ENCODE data around the gene ATP5F1B.

The ATP5F1B gene

DNA sequence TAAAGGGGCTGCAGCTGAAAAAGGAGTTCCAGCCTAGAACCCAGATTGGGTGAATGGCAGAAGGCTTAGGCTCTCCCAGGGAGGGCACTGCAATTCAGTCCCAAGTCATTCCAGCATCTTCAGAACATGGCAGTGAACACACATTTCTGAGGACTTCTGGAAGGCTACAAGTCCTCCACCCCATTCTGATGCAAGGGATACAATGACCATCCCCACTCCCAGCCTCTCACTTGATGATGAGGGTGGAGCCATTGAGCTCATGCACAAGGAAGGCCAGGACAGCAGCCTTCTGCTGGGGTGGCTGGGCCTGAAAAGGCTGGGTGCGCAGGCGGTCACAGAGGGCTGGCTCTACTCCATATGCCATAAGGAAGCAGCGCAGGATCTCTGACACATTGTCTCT is 41.4 kb downstream of the ATP5F1B start:
- ATAC-seq (ENCODE audit: insufficient read depth, low read depth) (no peak), DNase-seq (no peak)
- Histone ChIP-seq H3K4me3 (ENCODE audit: low read depth in 1 of 2, low read length in 2 of 2) (no peak overlapping the region), H3K9ac (ENCODE audit: low read depth, low read length) (no peak overlapping the region), H2AFZ (ENCODE audit: low read depth, low read length) (no peak overlapping the region), H3K4me2 (ENCODE audit: insufficient read depth, low read length) (no peak overlapping the region), H4K20me1 (ENCODE audit: insufficient read depth, low read length) (no peaks in the 10 kb centered on the region), H3K9me3 (ENCODE audit: insufficient read depth, low read length, severe bottlenecking) (no peaks in the 10 kb centered on the region), H3K79me2 (ENCODE audit: insufficient read depth, low read length) (no peaks in the 10 kb centered on the region), H3K27ac (ENCODE audit: low read length) (no peak overlapping the region), H3K27me3 (ENCODE audit: insufficient read depth, low read length, poor library complexity) (no peaks in the 10 kb centered on the region), H3K4me1 (ENCODE audit: insufficient read depth, low read length) (no peaks in the 10 kb centered on the region), H3K36me3 (ENCODE audit: insufficient read depth, low read length) (peaks cover 88% of the 10 kb centered on the region)
- no peak for TF ChIP-seq EZH2 (IDR thresholded peaks at IDR 0.05; ENCODE audit: borderline replicate concordance, low read depth, low read length, severe bottlenecking)
- TF ChIP-seq, protein P1, sequence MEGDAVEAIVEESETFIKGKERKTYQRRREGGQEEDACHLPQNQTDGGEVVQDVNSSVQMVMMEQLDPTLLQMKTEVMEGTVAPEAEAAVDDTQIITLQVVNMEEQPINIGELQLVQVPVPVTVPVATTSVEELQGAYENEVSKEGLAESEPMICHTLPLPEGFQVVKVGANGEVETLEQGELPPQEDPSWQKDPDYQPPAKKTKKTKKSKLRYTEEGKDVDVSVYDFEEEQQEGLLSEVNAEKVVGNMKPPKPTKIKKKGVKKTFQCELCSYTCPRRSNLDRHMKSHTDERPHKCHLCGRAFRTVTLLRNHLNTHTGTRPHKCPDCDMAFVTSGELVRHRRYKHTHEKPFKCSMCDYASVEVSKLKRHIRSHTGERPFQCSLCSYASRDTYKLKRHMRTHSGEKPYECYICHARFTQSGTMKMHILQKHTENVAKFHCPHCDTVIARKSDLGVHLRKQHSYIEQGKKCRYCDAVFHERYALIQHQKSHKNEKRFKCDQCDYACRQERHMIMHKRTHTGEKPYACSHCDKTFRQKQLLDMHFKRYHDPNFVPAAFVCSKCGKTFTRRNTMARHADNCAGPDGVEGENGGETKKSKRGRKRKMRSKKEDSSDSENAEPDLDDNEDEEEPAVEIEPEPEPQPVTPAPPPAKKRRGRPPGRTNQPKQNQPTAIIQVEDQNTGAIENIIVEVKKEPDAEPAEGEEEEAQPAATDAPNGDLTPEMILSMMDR (IDR thresholded peaks at IDR 0.05; ENCODE audit: borderline replicate concordance, extremely low read depth, low read length, poor library complexity, severe bottlenecking) = no peak

DNA sequence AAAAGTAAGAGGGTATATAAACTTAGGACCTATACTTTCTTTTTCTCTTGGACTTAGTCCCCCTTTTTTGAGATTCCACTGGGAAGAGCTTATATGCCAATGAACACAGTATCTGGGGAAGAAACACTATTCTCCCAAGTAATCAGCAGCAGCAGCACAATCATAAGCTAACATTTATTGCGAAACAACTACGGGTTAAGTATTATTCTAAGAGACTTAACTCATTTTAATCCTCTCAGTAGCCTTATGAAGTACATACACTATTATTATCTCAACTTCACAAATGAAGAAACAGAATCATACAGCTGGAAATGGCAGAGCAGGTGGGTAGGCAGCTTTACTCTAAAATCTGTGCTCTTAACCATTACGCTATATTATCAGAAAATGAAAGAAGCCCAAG is 43.5 kb downstream of the ATP5F1B start:
- H3K4me3 ChIP-seq (ENCODE audit: low read depth in 1 of 2, low read length in 2 of 2) = no peak overlapping the region
- H3K4me1 ChIP-seq (ENCODE audit: insufficient read depth, low read length) = no peaks in the 10 kb centered on the region
- H3K4me2 ChIP-seq (ENCODE audit: insufficient read depth, low read length) = no peak overlapping the region
- H2AFZ ChIP-seq (ENCODE audit: low read depth, low read length) = no peak overlapping the region
- ATAC-seq (ENCODE audit: insufficient read depth, low read depth) (no peak), DNase-seq (no peak)
- no peaks in the 10 kb centered on the region for H3K79me2 ChIP-seq (ENCODE audit: insufficient read depth, low read length)
- H3K27me3 ChIP-seq (ENCODE audit: insufficient read depth, low read length, poor library complexity) = no peaks in the 10 kb centered on the region
- H3K27ac ChIP-seq (ENCODE audit: low read length) = no peak overlapping the region
- H4K20me1 ChIP-seq (ENCODE audit: insufficient read depth, low read length) = no peaks in the 10 kb centered on the region
- H3K9me3 ChIP-seq (ENCODE audit: insufficient read depth, low read length, severe bottlenecking) = no peaks in the 10 kb centered on the region
- H3K36me3 ChIP-seq (ENCODE audit: insufficient read depth, low read length) = peaks cover 98% of the 10 kb centered on the region
- TF ChIP-seq, protein P1 (IDR thresholded peaks at IDR 0.05; ENCODE audit: borderline replicate concordance, extremely low read depth, low read length, poor library complexity, severe bottlenecking) = no peak
- TF ChIP-seq EZH2 (IDR thresholded peaks at IDR 0.05; ENCODE audit: borderline replicate concordance, low read depth, low read length, severe bottlenecking) = no peak
- no peak overlapping the region for H3K9ac ChIP-seq (ENCODE audit: low read depth, low read length)

DNA sequence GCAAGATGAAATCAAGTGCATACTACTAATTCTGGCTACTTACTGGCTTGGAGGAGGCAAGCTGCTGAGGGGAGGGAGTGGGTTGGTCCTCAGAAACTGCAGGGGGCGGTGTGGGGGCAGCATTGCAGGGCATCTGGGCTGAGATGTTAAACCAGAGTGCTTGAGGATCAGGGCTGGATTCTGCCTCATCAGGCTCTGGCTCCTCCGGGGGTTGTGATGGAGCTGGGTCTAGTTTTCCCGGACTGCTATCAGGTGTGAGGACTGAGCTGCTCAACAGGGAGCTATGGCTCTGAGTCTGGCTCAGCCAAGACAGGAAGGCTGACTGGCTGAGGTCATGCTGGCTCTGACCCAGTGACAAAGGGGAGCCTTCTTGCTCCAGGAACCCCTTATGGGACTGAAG is 44.3 kb downstream of the ATP5F1B start:
- H3K36me3 ChIP-seq (ENCODE audit: insufficient read depth, low read length) = peaks cover 98% of the 10 kb centered on the region
- no peak overlapping the region for H3K9ac ChIP-seq (ENCODE audit: low read depth, low read length)
- H3K4me1 ChIP-seq (ENCODE audit: insufficient read depth, low read length) = no peaks in the 10 kb centered on the region
- peak; percentile 48 for DNase-seq
- peak; percentile 67 for ATAC-seq (ENCODE audit: insufficient read depth, low read depth)
- no peak overlapping the region for H2AFZ ChIP-seq (ENCODE audit: low read depth, low read length)
- H3K4me2 ChIP-seq (ENCODE audit: insufficient read depth, low read length) = no peak overlapping the region
- no peak overlapping the region for H3K27ac ChIP-seq (ENCODE audit: low read length)
- no peaks in the 10 kb centered on the region for H3K79me2 ChIP-seq (ENCODE audit: insufficient read depth, low read length)
- no peaks in the 10 kb centered on the region for H3K9me3 ChIP-seq (ENCODE audit: insufficient read depth, low read length, severe bottlenecking)
- H3K27me3 ChIP-seq (ENCODE audit: insufficient read depth, low read length, poor library complexity) = no peaks in the 10 kb centered on the region
- no peak overlapping the region for H3K4me3 ChIP-seq (ENCODE audit: low read depth in 1 of 2, low read length in 2 of 2)
- TF ChIP-seq EZH2 (IDR thresholded peaks at IDR 0.05; ENCODE audit: borderline replicate concordance, low read depth, low read length, severe bottlenecking) = no peak
- TF ChIP-seq, protein P1 (IDR thresholded peaks at IDR 0.05; ENCODE audit: borderline replicate concordance, extremely low read depth, low read length, poor library complexity, severe bottlenecking) = peak; percentile 59
- H4K20me1 ChIP-seq (ENCODE audit: insufficient read depth, low read length) = no peaks in the 10 kb centered on the region

DNA sequence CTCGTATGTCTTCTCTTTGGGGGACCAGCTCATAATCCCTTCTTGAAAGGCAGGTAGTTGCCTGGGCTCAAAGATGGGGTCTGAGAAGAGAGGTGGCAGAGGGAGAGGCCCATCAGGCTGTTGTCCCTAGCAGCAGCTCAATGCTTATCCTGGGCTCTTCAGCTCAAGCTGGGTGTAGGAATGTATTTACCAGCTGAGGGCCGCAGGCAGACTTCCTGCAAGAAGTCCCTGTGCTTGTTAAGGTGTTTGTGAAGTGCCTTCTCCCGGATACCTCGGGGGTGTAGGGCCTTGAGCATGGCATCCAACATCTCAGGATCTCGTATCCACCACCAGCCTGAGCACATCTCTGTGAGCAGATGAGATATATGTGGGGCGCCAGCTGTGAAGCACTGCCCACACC is 45.0 kb downstream of the ATP5F1B start:
- DNase-seq = no peak

More for the DNA sequence above, 45.0 kb downstream of the ATP5F1B start:
- H4K20me1 ChIP-seq (ENCODE audit: insufficient read depth, low read length) = no peaks in the 10 kb centered on the region
- no peak overlapping the region for H3K27ac ChIP-seq (ENCODE audit: low read length)
- H2AFZ ChIP-seq (ENCODE audit: low read depth, low read length) = no peak overlapping the region
- no peaks in the 10 kb centered on the region for H3K27me3 ChIP-seq (ENCODE audit: insufficient read depth, low read length, poor library complexity)
- no peak overlapping the region for H3K9ac ChIP-seq (ENCODE audit: low read depth, low read length)
- ATAC-seq (ENCODE audit: insufficient read depth, low read depth) = no peak
- H3K9me3 ChIP-seq (ENCODE audit: insufficient read depth, low read length, severe bottlenecking) = no peaks in the 10 kb centered on the region
- TF ChIP-seq EZH2 (IDR thresholded peaks at IDR 0.05; ENCODE audit: borderline replicate concordance, low read depth, low read length, severe bottlenecking) = no peak
- TF ChIP-seq, protein P1 (IDR thresholded peaks at IDR 0.05; ENCODE audit: borderline replicate concordance, extremely low read depth, low read length, poor library complexity, severe bottlenecking) = no peak
- H3K4me2 ChIP-seq (ENCODE audit: insufficient read depth, low read length) = no peak overlapping the region
- no peaks in the 10 kb centered on the region for H3K4me1 ChIP-seq (ENCODE audit: insufficient read depth, low read length)
- H3K4me3 ChIP-seq (ENCODE audit: low read depth in 1 of 2, low read length in 2 of 2) = no peak overlapping the region
- H3K36me3 ChIP-seq (ENCODE audit: insufficient read depth, low read length) = peaks cover 90% of the 10 kb centered on the region
- H3K79me2 ChIP-seq (ENCODE audit: insufficient read depth, low read length) = no peaks in the 10 kb centered on the region
